Coronary artery (tissue), 2 donors: Measurements from ENCODE around the gene MTHFD1L.

Experiments used
- DNase-seq: peaks from one replicate; pipeline ENCODE4 v3.0.0-alpha.2; 2017; ENCODE audit warnings: low spot score
- H3K27ac ChIP-seq, 2 donors: fragments of 200-600 bp; sonication (generic); one replicate each; pipeline ENCODE4 v1.5.1; 2016 to 2019
- H3K4me3 ChIP-seq: fragments of 200-600 bp; sonication (generic); 2 replicates; pipeline ENCODE4 v1.5.1; 2016; ENCODE audit warnings: mild to moderate bottlenecking, moderate library complexity
- CTCF ChIP-seq: fragments of 200-600 bp; sonication (generic); IDR thresholded peaks from one replicate; pipeline ENCODE4 v1.5.1; 2019; ENCODE audit warnings: antibody characterized with exemption

MTHFD1L gene

GRCh38 chr6:150987855-150988464, 122.5 kb downstream of the MTHFD1L start:
- H3K4me3 ChIP-seq: no peak overlapping the region
- H3K27ac ChIP-seq: no peak overlapping the region
- DNase-seq: no peak
- no peak for TF ChIP-seq CTCF

DNA sequence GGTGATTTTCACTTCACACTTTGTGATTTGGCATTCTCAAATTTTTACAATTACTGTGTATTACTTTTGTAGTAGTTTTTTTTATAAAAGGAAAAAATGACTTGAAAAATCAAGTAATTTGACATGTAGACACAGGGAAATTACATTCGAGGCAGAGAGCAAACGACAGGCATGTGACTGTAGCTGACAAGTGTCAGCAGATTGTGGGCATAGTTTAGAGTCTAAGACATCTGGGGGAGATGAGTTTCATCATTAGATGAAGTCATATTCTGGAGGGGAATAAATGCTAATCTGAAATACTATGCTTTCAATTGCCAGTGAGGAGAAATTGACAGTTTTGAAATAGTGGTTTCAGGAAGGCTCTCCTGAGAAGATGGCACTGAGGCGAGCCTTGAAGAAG, 126.0 kb downstream of the MTHFD1L start:
- no peak for DNase-seq
- no peak overlapping the region for H3K4me3 ChIP-seq
- no peak overlapping the region for H3K27ac ChIP-seq
- no peak for TF ChIP-seq CTCF

DNA sequence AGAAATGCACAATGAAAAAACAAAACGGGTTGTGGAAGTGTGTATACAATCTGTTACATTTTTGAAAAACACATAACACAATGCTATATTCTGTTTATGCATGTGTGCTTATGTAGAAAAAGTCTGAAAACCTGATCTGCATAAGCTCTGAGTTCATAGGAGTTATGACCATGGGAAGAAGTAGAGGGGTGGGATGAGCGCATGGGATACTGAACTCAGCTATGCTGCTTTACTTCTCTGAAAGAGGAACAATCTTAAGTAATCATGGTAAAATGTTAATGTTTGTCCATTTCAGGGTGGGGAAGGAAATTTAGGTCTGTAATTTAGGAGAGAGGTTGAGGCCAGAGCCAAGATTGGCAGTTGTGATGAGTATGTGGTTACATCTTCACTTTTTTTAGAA, 126.8 kb downstream of the MTHFD1L start:
- peak overlapping the region in 1 of 2 donors; percentile 35 for H3K27ac ChIP-seq
- DNase-seq: no peak
- no peak for TF ChIP-seq CTCF
- no peak overlapping the region for H3K4me3 ChIP-seq

GRCh38 chr6:150992703-150993102, 127.2 kb downstream of the MTHFD1L start:
- no peak for DNase-seq
- H3K4me3 ChIP-seq: no peak overlapping the region
- no peak for TF ChIP-seq CTCF
- H3K27ac ChIP-seq: peak overlapping the region in 1 of 2 donors; percentile 35

- no peak overlapping the region for H3K27ac ChIP-seq
- DNase-seq: no peak
- H3K4me3 ChIP-seq: no peak overlapping the region
- no peak for TF ChIP-seq CTCF
Measured at GRCh38 chr6:150993253-150993652, 127.8 kb downstream of the MTHFD1L start.

DNA sequence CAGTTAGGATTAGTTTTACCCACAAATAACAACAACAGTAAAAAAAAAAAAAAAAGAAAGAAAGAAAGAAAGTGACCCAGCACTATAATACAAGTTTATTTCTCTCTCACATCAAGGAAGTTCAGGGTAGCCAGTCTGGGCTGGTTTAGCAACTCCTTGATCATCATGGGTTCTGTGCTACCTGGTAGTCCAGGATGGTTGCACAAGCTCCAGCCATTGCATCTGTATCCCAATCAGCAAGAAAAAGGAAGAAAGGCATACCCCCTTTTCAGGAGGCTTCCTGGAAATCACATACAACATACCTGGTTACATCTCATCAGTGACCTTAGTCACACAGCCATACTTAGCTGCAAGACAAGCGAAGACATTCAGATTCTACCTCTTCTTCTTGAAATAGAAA, 128.5 kb downstream of the MTHFD1L start:
- no peak for DNase-seq
- no peak overlapping the region for H3K27ac ChIP-seq
- H3K4me3 ChIP-seq: no peak overlapping the region
- TF ChIP-seq CTCF: no peak

- no peak overlapping the region for H3K27ac ChIP-seq
- DNase-seq: no peak
- TF ChIP-seq CTCF: no peak
- no peak overlapping the region for H3K4me3 ChIP-seq
Measured at GRCh38 chr6:150996968-150997367, 131.5 kb downstream of the MTHFD1L start.
